HG03354 (cell line): ENCODE results near the gene E2F1.
"Not testable (repeated sequence)": the region's sequence is repeated elsewhere in the genome, so short reads cannot be mapped to it uniquely, and the experiment has no call there.

Experiments used
- ATAC-seq: cut with Tn5 transposase; IDR thresholded peaks from one replicate; pipeline ENCODE4 v1.9.1; 2021; ENCODE audit warnings: mild to moderate bottlenecking; ENCODE audit not compliant: unreplicated experiment, poor library complexity, severe bottlenecking

E2F1 gene

DNA sequence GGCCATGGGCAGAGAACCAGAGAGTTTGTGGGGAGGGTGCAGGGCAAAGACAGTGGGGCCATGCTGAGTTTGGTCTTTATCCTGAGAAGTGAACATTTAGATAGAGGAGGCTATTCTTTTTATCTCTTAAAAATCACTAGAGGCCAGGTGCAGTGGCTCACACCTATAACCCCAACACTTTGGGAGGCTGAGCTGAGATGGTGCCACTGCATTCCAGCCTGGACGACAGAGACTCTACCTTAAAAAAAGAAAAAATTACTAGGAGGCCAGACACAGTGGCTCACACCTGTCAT, 25.2 kb upstream of the E2F1 start:
- ATAC-seq = no peak

DNA sequence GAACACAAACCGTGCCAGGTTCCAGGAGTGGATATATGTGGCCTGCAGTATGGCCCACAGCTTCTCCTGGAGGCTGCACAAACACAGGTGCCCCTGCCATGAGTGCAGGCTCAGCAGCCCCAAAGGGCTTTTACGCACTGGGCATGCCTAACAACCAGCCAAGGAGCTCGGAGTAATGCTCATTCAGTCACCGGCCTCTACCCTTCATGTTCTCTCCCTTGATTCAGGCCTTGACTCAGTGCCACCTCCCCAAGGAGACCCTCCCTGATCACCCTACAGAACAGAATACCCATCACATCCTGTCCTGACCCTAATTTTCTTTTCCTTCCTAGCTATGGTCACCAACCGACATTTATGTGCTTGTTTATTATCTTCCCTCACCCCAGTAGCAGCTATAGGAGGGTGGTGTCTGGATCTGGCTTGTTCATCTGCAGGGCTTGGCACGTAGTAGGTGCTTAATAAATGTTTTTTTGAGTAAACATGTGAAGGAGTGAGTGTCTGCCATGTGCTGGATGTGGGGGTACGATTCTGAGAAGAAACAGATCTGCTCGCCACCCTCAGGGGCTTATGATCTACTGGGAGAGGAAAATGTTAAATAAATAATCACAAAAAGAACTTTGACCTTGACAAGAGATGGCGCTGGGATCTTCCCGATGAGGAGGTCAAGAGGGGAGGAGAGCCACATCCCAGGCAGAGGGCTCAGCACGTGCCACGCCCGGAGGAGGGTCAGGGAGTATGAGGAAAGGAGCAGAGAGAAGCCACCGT, 24.7 kb upstream of the E2F1 start:
- no peak for ATAC-seq

DNA sequence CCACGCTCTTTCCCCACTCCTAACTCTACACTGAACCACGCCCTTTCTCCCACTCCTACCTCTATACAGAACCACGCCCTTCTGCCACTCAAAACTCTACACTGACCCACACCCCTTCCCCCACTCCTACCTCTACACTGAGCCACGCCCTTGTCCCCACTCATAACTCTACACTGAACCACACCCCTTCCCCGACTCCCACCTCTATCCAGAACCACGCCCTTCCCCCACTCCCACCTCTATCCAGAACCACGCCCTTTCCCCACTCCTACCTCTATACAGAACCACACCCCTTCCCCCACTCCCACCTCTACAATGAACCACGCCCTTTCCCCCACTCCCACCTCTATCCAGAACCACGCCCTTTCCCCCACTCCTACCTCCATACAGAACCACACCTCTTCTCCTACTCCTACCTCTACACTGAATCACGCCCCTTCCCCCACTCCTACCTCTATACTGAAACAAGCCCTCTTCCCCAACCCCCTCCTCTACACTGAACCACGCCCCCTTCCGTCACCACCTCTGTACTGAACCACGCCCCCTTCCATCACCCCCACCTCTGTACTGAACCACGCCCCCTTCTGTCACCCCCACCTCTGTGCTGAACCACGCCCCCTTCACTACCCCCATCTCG, 23.8 kb upstream of the E2F1 start:
- ATAC-seq = no peak

DNA sequence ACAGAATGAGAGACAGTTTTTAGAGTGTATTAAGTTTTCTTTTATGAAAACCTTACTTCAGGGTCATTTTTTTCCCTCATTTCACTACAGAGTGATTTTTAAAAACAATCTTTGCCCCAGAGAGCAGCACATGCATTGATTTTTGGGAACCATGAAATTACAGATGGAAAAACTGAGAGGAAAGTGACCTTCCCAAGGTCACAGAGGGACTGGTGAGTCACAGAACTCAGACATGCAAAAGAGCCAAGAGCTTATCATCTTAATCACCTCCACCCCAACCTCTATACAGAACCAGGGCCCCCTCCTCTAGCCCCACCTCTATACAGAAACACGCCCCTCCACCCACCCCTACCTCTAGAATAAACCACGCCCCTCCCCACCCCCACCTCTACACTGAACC, 23.2 kb upstream of the E2F1 start:
- no peak for ATAC-seq

DNA sequence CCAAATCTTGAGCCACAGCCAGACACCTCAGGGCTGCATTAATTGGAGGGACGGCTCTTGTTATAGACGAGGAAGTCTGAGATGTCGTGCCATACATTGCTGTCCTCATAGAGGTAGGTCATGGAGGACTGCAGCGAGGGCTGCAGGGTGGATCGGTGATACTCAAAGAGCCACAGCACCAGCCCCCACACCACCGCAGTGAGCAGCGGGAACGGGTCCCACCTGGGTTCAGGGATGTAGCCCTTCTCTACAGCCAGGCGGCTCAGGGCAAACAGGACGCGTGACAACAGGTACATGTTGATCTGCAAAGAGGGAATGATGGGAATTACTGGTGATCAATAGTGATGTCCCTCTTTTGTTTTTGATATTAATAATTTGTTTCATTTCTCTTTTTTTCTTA, 21.5 kb upstream of the E2F1 start:
- ATAC-seq = no peak

DNA sequence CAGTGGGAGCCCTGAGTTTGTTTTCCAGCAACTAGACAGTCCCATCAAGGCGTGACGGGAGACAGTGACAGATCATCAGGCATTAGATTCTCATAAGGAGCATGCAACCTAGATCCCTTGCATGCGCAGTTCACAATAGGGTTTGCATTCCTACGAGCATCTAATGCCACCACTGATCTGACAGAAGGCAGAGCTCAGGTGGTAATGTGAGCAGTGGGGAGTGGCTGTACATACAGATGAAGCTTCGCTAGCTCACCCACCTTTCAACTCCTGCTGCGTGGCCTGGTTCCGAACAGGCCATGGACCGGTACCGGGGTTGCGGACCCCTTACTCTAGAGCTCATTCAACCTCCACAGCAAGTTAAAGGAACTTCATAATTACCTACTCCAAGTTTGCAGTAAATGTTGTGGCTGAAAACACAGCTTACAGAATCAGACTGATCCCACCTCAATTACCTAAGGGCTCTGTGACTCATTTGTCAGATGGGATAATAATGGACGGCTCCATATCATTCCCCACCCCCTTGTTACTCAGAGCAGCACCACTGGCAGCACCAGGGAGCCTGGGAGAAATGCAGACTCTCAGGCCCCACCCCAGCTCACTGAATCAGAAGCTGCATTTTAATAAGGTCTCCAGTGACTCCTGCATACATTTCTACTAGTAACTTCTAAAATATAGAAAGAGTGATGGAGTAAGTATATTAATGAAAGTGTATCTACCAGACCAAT, 18.2 kb upstream of the E2F1 start:
- no peak for ATAC-seq

DNA sequence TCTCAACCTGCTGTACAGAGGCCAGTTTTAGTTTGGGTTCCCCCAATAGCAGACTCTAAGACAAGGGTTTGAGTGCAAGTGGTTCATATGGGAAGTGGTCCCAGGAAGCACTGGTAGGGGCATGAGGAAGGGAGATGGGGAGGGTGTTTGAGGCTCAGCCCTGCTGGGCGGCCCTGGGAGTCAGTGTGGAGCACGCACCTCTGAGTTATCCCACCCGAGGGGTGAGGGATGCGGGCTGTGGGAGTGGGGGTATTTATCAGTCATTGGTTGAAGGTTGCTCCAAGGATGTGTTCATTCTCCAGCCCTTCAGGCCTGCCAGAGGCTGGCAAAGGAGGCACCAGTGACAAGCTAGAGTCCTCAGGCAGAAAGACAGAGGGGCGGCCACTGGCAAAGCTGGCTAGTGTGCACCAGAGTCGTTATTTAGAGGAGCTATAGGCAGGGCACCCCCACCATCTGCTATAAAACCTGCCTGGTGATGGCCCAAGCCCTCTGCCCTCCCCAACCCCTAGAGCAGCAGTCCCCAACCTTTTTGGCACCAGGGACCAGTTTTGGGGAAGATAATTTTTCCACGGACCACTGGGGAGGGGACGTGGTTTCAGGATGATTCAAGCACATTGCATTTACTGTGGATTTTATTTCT, 17.4 kb upstream of the E2F1 start:
- ATAC-seq = no peak

DNA sequence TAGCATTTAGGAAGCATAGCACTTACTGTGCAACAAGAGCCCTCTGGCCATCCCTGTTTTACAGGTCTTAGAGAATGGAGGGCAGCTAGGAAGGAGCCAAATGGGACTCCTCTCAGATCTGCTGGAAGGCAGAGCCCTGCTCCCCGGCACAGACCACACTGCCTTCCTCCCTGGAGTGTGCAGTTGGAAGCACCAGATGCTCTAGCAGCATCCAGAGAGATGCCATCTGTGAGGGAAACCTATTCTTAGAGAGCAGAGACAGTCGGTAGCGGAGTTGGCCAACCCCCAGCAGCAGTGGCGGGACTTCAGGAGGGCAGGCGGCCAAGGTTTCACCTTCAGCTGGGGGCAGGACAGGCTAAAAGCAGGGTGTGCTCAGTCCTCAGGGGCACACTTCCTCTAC, 16.7 kb upstream of the E2F1 start:
- ATAC-seq = no peak

DNA sequence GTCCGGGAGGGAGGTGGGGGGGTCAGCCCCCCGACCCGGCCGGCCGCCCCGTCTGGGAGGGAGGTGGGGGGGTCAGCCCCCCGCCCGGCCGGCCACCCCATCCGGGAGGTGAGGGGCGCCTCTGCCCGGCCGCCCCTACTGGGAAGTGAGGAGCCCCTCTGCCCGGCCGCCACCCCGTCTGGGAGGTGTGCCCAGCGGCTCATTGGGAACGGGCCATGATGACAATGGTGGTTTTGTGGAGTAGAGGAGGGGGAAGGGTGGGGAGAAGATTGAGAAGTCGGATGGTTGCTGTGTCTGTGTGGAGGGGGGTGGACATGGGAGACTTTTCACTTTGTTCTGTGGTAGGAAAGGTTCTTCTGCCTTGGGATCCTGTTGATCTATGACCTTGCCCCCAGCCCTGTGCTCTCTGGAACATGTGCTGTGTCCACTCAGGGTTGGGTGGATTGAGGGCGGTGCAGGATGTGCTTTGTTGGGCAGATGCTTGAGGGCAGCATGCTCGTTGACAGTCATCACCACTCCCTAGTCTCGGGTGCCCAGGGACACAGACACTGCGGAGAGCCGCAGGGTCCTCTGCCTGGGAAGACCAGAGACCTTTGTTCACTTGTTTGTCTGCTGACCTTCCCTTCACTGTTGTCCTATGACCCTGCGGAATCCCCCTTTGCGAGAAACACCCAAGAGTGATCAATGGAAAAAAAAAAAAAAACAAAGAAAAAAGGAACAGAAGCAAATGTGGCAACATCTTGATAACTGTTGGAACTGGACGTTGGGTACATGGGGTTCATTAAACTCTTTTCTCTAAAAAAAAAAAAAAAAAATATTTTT, 15.7 kb upstream of the E2F1 start:
- no peak for ATAC-seq

DNA sequence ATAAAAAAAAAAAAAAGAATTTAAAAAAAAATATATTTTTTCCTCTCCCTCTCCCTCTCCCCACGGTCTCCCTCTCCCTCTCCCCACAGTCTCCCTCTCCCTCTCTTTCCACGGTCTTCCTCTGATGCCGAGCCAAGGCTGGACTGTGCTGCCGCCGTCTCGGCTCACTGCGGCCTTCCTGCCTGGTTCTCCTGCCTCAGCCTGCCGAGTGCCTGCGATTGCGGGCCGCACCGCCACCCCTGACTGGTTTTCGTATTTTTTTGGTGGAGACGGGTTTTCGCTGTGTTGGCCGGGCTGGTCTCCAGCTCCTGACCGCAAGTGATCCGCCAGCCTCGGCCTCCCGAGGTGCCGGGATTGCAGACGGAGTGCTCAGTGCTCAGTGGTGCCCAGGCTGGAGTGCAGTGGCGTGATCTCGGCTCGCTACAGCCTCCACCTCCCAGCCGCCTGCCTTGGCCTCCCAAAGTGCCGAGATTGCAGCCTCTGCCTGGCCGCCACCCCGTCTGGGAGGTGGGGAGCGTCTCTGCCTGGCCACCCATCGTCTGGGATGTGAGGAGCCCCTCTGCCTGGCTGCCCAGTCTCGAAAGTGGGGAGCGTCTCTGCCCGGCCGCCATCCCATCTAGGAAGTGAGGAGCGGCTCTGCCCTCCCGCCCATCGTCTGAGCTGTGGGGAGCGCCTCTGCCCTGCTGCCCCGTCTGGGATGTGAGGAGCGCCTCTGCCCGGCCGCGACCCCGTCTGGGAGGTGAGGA, 14.7 kb upstream of the E2F1 start:
- not testable (repeated sequence) for ATAC-seq

DNA sequence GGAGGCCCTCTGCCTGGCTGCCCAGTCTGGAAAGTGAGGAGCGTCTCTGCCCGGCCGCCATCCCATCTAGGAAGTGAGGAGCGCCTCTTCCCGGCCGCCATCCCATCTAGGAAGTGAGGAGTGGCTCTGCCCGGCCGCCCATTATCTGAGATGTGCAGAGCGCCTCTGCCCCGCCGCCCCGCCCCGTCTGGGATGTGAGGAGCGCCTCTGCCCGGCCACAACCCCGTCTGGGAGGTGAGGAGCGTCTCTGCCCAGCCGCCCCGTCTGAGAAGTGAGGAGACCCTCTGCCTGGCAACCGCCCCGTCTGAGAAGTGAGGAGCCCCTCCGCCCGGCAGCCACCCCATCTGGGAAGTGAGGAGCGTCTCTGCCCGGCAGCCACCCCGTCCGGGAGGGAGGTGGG, 12.8 kb upstream of the E2F1 start:
- not testable (repeated sequence) for ATAC-seq

DNA sequence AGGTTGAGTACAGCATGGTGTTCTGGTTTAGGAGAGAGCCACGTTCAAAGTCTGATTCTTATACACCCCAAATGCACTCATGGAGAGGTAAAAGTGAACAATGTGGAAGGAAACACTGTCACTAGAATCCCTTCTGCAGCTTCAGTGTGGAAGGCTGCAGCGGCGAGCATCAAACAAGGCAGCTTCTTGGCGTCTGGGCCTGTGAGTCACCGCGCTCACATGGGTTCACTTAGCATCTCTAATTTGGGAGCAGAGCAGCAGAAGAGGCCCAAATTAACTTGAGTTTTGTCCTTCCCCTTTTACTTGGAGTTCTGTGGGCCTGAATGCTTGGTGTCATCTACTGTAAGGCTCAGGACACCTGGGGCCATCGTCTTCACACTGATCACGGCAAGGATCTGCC, 10.9 kb upstream of the E2F1 start:
- ATAC-seq = no peak

DNA sequence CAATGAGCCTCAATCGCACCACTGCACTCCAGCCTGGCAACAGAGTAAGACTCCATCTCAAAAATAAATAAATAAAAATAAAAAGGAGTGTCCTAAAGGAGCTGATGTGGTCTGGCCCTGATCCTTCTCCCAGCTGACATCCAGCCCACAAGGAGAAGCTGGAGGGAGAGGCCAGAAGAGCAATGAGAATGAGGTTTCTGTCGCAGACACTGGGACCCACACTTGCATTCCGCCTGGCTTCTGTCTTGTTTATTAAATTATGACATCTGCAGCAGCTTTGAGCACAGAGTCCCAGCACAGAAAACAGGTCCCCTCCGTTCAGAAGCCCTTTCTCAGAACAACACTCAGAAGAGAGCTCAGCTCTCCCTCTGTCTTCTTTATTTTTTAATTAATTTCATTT, 10.3 kb upstream of the E2F1 start:
- ATAC-seq = no peak

DNA sequence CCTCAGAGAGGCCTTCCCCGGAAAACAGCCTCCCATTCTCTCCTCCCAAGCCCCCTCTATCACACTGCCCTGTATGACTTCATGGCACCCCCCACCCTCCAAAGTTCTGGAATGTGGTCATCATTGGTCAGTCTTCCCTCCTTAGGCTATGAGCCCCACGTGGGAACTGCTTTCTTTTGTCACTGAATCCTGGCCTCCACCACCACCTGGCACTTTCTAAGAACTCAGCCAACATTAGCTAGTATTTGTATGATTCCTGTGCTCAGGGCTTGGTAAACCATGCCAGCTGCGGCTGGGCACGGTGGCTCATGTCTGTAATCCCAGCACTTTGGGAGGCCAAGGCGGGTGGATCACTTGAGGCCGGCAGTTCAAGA, 8.4 kb upstream of the E2F1 start:
- no peak for ATAC-seq

DNA sequence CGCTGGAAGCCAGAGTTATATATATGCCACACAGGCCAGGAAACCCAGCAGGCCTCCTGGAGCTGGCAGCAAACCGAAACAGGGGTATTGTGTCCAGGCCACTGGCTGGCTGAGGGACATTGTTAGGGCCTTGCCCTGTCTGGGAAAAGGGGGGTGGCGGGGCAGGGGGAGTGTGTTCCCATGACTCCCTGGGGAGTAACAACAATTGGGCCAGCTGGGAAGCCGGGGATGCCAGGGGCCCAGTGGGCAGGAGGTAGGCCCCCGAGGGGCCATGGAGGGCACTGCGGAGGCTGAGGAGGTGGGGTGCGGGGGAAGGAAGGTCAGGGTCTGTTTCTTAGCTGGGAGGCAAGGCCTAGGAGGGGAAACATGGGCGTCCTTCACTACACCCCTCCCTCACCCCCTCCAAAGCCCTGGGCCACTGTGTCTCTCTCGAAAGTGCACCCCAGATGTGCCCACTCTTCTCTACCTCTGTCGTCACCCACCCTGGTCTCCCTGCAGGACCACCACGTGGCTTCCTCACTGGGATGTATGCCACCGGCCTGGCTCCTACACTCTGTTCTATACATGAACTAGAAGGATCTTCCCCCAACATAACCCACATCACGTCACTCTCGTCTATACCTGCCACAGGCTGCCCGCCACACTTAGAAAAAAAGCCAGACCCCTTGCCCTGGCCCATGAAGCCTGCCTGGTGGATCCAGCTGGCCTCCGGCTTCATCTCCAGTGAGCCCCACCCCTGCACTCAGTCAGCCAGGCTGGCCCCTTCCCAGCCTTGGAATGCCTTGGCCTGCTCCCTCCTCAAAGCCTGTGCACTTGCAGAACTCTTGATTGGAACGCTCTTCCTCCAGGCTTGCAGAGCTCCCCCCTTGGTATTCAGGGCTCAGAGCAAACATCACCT, 7.8 kb upstream of the E2F1 start:
- no peak for ATAC-seq

DNA sequence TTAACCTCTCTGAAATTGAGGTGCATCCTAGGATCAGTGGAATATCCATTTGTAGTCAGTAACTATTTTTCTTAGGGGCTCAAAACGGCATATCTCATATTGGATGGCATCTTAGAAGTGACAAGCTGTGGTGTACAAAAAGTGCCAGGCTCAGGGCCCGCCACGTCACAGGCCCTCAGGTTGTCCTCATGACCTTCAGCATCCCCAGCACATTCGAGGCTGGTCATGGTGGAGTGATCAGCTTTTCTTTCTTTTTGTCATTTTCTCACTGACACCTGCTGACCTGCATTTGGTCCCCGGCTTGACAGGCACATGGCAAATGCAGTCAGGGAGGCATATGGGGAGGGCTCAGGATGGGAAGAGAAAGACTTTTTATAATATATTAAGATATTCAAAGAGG, 7.1 kb upstream of the E2F1 start:
- no peak for ATAC-seq

DNA sequence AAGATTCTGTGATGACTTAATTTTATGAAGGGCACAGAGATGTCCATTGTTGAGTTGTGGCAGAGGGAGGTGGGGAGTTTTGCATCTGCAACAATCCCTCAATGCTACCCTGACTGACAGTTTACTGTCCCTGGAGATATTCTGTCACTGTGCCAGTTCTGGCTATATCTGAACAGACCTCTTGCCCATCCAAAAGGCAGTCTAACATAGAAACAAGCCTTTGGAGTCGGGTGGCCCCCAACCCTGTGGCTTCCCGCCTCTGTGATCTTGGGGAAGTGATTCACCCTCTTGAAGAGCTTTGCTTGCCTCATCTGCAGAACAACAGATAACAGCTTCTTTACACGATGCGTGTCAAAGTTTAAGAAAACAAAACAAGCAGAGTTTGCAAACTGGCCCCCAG, 3.8 kb upstream of the E2F1 start:
- ATAC-seq = no peak

DNA sequence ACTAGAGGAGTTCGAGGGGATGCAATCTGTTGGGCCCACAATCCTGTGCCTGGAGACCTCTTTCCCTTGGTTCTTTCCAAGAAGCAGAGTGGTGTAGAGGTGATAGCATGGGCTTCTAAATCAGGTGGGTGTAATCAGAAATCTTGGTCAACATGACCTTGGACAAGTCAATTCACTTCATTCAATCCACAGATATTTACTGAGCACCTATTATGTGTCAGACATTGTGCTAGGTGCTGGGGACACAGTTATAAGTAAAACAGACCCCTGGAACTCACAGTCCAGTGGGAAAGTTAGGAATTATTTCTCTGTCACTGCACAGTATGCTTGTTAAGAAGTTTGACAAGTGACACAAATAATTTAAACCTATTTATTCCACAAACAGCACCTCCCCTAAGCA, 3.3 kb upstream of the E2F1 start:
- ATAC-seq = no peak
